Activated naive CD8-positive, alpha-beta T cell treated with anti-CD3 and anti-CD28 coated beads, Interleukin-2, amount 50 U/mL, for 24 hours (primary cell): ENCODE measurements around the gene COL6A2.

Source experiments
- ATAC-seq: fragments of 150-1000 bp; cut with Tn5 transposase; one replicate; pipeline ENCODE4 v1.10.0; 2021
- DNase-seq: peaks from one replicate; pipeline ENCODE4 v3.0.0; 2021
- H3K27ac Mint-ChIP-seq: one replicate; pipeline ENCODE4 v1.8.0; 2021; ENCODE audit warnings: mild to moderate bottlenecking, mixed read lengths
- H3K27me3 Mint-ChIP-seq: one replicate; pipeline ENCODE4 v1.8.0; 2021; ENCODE audit warnings: mixed read lengths
- H3K36me3 Mint-ChIP-seq: one replicate; pipeline ENCODE4 v1.8.0; 2021; ENCODE audit warnings: low read depth, mixed read lengths
- H3K4me1 Mint-ChIP-seq: one replicate; pipeline ENCODE4 v1.8.0; 2021; ENCODE audit warnings: mixed read lengths
- H3K4me3 Mint-ChIP-seq: one replicate; pipeline ENCODE4 v1.8.0; 2021; ENCODE audit warnings: mild to moderate bottlenecking, moderate library complexity, mixed read lengths
- H3K9me3 Mint-ChIP-seq: one replicate; pipeline ENCODE4 v1.8.0; 2021; ENCODE audit warnings: mixed read lengths

The COL6A2 gene

GRCh38 chr21:46092026-46092764 lies 5.7 kb upstream of the COL6A2 start:
- DNase-seq (no peak), ATAC-seq (no peak)
- no peak overlapping the region for H3K4me3 Mint-ChIP-seq
- no peak overlapping the region for H3K27ac Mint-ChIP-seq
- peaks cover 4% of the 10 kb centered on the region for H3K4me1 Mint-ChIP-seq
- H3K27me3 Mint-ChIP-seq: peaks cover 3% of the 10 kb centered on the region
- peaks cover 31% of the 10 kb centered on the region for H3K9me3 Mint-ChIP-seq
- H3K36me3 Mint-ChIP-seq: peaks cover 6% of the 10 kb centered on the region

- H3K9me3 Mint-ChIP-seq: peaks cover 25% of the 10 kb centered on the region
- ATAC-seq: no peak
- no peak overlapping the region for H3K4me3 Mint-ChIP-seq
- peaks cover 6% of the 10 kb centered on the region for H3K36me3 Mint-ChIP-seq
- H3K27me3 Mint-ChIP-seq: peaks cover 3% of the 10 kb centered on the region
- no peak for DNase-seq
- H3K27ac Mint-ChIP-seq: no peak overlapping the region
- H3K4me1 Mint-ChIP-seq: peaks cover 4% of the 10 kb centered on the region
These were observed 4.9 kb upstream of the COL6A2 start for GRCh38 chr21:46092811-46093667.

- no peak for DNase-seq
- no peak overlapping the region for H3K27ac Mint-ChIP-seq
- H3K4me3 Mint-ChIP-seq: no peak overlapping the region
- H3K27me3 Mint-ChIP-seq: peaks cover 3% of the 10 kb centered on the region
- H3K4me1 Mint-ChIP-seq: peaks cover 4% of the 10 kb centered on the region
- peaks cover 17% of the 10 kb centered on the region for H3K9me3 Mint-ChIP-seq
- H3K36me3 Mint-ChIP-seq: no peaks in the 10 kb centered on the region
- ATAC-seq: no peak
These were observed 4.1 kb upstream of the COL6A2 start for GRCh38 chr21:46093668-46094400.

- Mint-ChIP-seq H3K36me3 (no peaks in the 10 kb centered on the region), H3K9me3 (peaks cover 11% of the 10 kb centered on the region), H3K4me1 (peaks cover 6% of the 10 kb centered on the region), H3K27me3 (peaks cover 9% of the 10 kb centered on the region), H3K4me3 (no peak overlapping the region), H3K27ac (no peak overlapping the region)
- DNase-seq (no peak), ATAC-seq (no peak)
These were observed 3.4 kb upstream of the COL6A2 start for GRCh38 chr21:46094401-46095082.

GRCh38 chr21:46095083-46095719 lies 2.7 kb upstream of the COL6A2 start:
- no peak for DNase-seq
- H3K4me3 Mint-ChIP-seq: no peak overlapping the region

GRCh38 chr21:46095814-46096595 lies 1.9 kb upstream of the COL6A2 start:
- Mint-ChIP-seq H3K36me3 (no peaks in the 10 kb centered on the region), H3K27ac (no peak overlapping the region), H3K4me3 (no peak overlapping the region), H3K4me1 (peaks cover 15% of the 10 kb centered on the region), H3K27me3 (peaks cover 20% of the 10 kb centered on the region), H3K9me3 (no peaks in the 10 kb centered on the region)
- no peak for DNase-seq
- no peak for ATAC-seq

More at GRCh38 chr21:46095083-46095719, 2.7 kb upstream of the COL6A2 start:
- no peak overlapping the region for H3K27ac Mint-ChIP-seq
- peaks cover 12% of the 10 kb centered on the region for H3K27me3 Mint-ChIP-seq
- peaks cover 5% of the 10 kb centered on the region for H3K9me3 Mint-ChIP-seq
- H3K4me1 Mint-ChIP-seq: peaks cover 8% of the 10 kb centered on the region
- no peak for ATAC-seq
- no peaks in the 10 kb centered on the region for H3K36me3 Mint-ChIP-seq

- Mint-ChIP-seq H3K9me3 (peaks cover 1% of the 10 kb centered on the region), H3K4me3 (peak overlapping the region; percentile 32), H3K4me1 (peaks cover 16% of the 10 kb centered on the region), H3K27ac (no peak overlapping the region), H3K27me3 (peaks cover 28% of the 10 kb centered on the region), H3K36me3 (no peaks in the 10 kb centered on the region)
- DNase-seq (no peak), ATAC-seq (no peak)
These were observed 1.1 kb upstream of the COL6A2 start for GRCh38 chr21:46096596-46097335.

- Mint-ChIP-seq H3K4me3 (peak overlapping the region; percentile 70), H3K36me3 (peaks cover 7% of the 10 kb centered on the region), H3K4me1 (peaks cover 16% of the 10 kb centered on the region), H3K27ac (no peak overlapping the region), H3K9me3 (peaks cover 14% of the 10 kb centered on the region), H3K27me3 (peaks cover 38% of the 10 kb centered on the region)
- peak; percentile 18 for ATAC-seq
- peak; percentile 25 for DNase-seq
These were observed 610 bp downstream of the COL6A2 start for GRCh38 chr21:46098303-46099141.

GRCh38 chr21:46099476-46099875 lies 1.6 kb downstream of the COL6A2 start:
- Mint-ChIP-seq H3K9me3 (peaks cover 20% of the 10 kb centered on the region), H3K27me3 (peaks cover 39% of the 10 kb centered on the region), H3K36me3 (peaks cover 13% of the 10 kb centered on the region), H3K4me3 (peak overlapping the region; percentile 70), H3K4me1 (peaks cover 16% of the 10 kb centered on the region), H3K27ac (no peak overlapping the region)
- no peak for ATAC-seq
- DNase-seq: no peak

- H3K27me3 Mint-ChIP-seq: peaks cover 39% of the 10 kb centered on the region
- H3K4me1 Mint-ChIP-seq: peaks cover 16% of the 10 kb centered on the region
- peak overlapping the region; percentile 2 for H3K4me3 Mint-ChIP-seq
- peaks cover 14% of the 10 kb centered on the region for H3K36me3 Mint-ChIP-seq
- no peak overlapping the region for H3K27ac Mint-ChIP-seq
- DNase-seq: no peak
- peaks cover 20% of the 10 kb centered on the region for H3K9me3 Mint-ChIP-seq
- no peak for ATAC-seq
These were observed 2.1 kb downstream of the COL6A2 start for GRCh38 chr21:46100020-46100419.

- no peak for ATAC-seq
- H3K36me3 Mint-ChIP-seq: peaks cover 14% of the 10 kb centered on the region
- H3K27ac Mint-ChIP-seq: no peak overlapping the region
- peaks cover 40% of the 10 kb centered on the region for H3K27me3 Mint-ChIP-seq
- peak overlapping the region; percentile 2 for H3K4me3 Mint-ChIP-seq
- peaks cover 14% of the 10 kb centered on the region for H3K4me1 Mint-ChIP-seq
- H3K9me3 Mint-ChIP-seq: peaks cover 20% of the 10 kb centered on the region
- no peak for DNase-seq
These were observed 2.5 kb downstream of the COL6A2 start for GRCh38 chr21:46100426-46100825.

- ATAC-seq: no peak
These were observed 3.0 kb downstream of the COL6A2 start for GRCh38 chr21:46100906-46101305.

More at GRCh38 chr21:46100906-46101305, 3.0 kb downstream of the COL6A2 start:
- Mint-ChIP-seq H3K9me3 (peaks cover 20% of the 10 kb centered on the region), H3K4me3 (no peak overlapping the region), H3K4me1 (peaks cover 14% of the 10 kb centered on the region), H3K27me3 (peaks cover 42% of the 10 kb centered on the region), H3K36me3 (peaks cover 16% of the 10 kb centered on the region), H3K27ac (no peak overlapping the region)
- DNase-seq: no peak
